ENCODE measurements around the gene SOHLH1.

SOHLH1 gene

GRCh38 chr9:135701959-135702721 is 2.9 kb upstream of the SOHLH1 start, which contains the start of gene KCNT1:
TSS of gene KCNT1 (plus strand) at chr9:135702185. CDS start at chr9:135702259, 74 bp downstream.
- DNase-seq = peak; percentile 79

GRCh38 chr9:135701067-135701958 is 2.0 kb upstream of the SOHLH1 start:
- no peak for DNase-seq

- no peak for DNase-seq
These were observed 1.2 kb upstream of the SOHLH1 start for GRCh38 chr9:135700525-135700924.

- no peak for DNase-seq
These were observed 514 bp downstream of the SOHLH1 start for GRCh38 chr9:135698767-135699166.

- DNase-seq = no peak
These were observed 1.0 kb downstream of the SOHLH1 start for GRCh38 chr9:135698236-135698635.

- no peak for DNase-seq
These were observed 2.1 kb downstream of the SOHLH1 start for GRCh38 chr9:135697226-135697625.

GRCh38 chr9:135696446-135696845 is 2.8 kb downstream of the SOHLH1 start:
- no peak for DNase-seq

GRCh38 chr9:135695642-135696041 is 3.6 kb downstream of the SOHLH1 start:
- no peak for DNase-seq

- DNase-seq = no peak
These were observed 4.2 kb downstream of the SOHLH1 start for GRCh38 chr9:135695036-135695435.

GRCh38 chr9:135694414-135694813 is 4.9 kb downstream of the SOHLH1 start:
- no peak for DNase-seq

- DNase-seq = no peak
These were observed 5.5 kb downstream of the SOHLH1 start for GRCh38 chr9:135693771-135694170.

- DNase-seq = no peak
These were observed 6.0 kb downstream of the SOHLH1 start for GRCh38 chr9:135693265-135693664.

- no peak for DNase-seq
These were observed 6.9 kb downstream of the SOHLH1 start for GRCh38 chr9:135692410-135692809.

GRCh38 chr9:135690836-135691570 is 8.3 kb downstream of the SOHLH1 start:
- DNase-seq = no peak

GRCh38 chr9:135689011-135689410 is 10.3 kb downstream of the SOHLH1 start:
- DNase-seq = no peak

- no peak for DNase-seq
These were observed 12.1 kb downstream of the SOHLH1 start for GRCh38 chr9:135687216-135687615.

GRCh38 chr9:135684691-135685090 is 14.6 kb downstream of the SOHLH1 start:
- no peak for DNase-seq

- DNase-seq = no peak
These were observed 15.8 kb downstream of the SOHLH1 start for GRCh38 chr9:135683401-135684034.

- no peak for DNase-seq
These were observed 18.1 kb downstream of the SOHLH1 start for GRCh38 chr9:135681161-135681560.

GRCh38 chr9:135680056-135680455 is 19.2 kb downstream of the SOHLH1 start:
- no peak for DNase-seq

- no peak for DNase-seq
These were observed 20.9 kb downstream of the SOHLH1 start for GRCh38 chr9:135678236-135679017.
